Bronchial epithelial cell (primary cell): ENCODE data around the gene KIF22. TPM values are rescaled to one million over a fixed set of nuclear protein-coding genes. Genes with fewer than 3 reads are reported as not detected.
A peak's percentile ranks its signal among the peaks of the same experiment; 100 is the strongest.
"Not testable (repeated sequence)": the region's sequence is repeated elsewhere in the genome, so short reads cannot be mapped to it uniquely, and the experiment has no call there.

Experiments
- DNase-seq: peaks from one replicate; pipeline ENCODE4 v3.0.0-alpha.2; 2010; ENCODE audit warnings: low read depth
- FAIRE-seq: peaks from 2 replicates; lab custom pipeline; 2011; peaks lifted over from hg19 to GRCh38; lab: Jason Lieb, UNC
- H3K27me3 ChIP-seq: 2 replicates; pipeline ENCODE4 v1.5.1; 2011; ENCODE audit warnings: low read length; ENCODE audit not compliant: control insufficient read depth, insufficient read depth
- H3K36me3 ChIP-seq: 2 replicates; pipeline ENCODE4 v1.5.1; 2011; ENCODE audit warnings: low read length; ENCODE audit not compliant: control insufficient read depth, insufficient read depth
- H3K4me3 ChIP-seq: 2 replicates; pipeline ENCODE4 v1.5.1; 2011; ENCODE audit warnings: mild to moderate bottlenecking, low read depth, low read length, control low read depth
- CTCF ChIP-seq: IDR thresholded peaks from 2 replicates; pipeline ENCODE4 v1.5.1; 2011; ENCODE audit warnings: mild to moderate bottlenecking, moderate library complexity, low read length, control low read depth, inconsistent platforms; ENCODE audit not compliant: insufficient read depth, severe bottlenecking
- total RNA-seq: library from RNA; depleted of rRNA; stranded (reverse); fragments of >200 nt; gene quantifications from 2 replicates; pipeline ENCODE4 v1.2.1, GENCODE V29; 2014

The KIF22 gene
- total RNA-seq, 1 donor from 2014 or later, result 11.3 TPM

GRCh38 chr16:29774730-29775129, 15.8 kb upstream of the KIF22 start:
- H3K27me3 ChIP-seq, result no peaks in the 10 kb centered on the region
- H3K36me3 ChIP-seq, result no peaks in the 10 kb centered on the region
- no peak overlapping the region for H3K4me3 ChIP-seq
- no peak for DNase-seq
- TF ChIP-seq CTCF, result no peak
- FAIRE-seq, result no peak

- Histone ChIP-seq H3K27me3 (no peaks in the 10 kb centered on the region), H3K4me3 (no peak overlapping the region), H3K36me3 (no peaks in the 10 kb centered on the region)
- DNase-seq (peak; percentile 70), FAIRE-seq (no peak)
- TF ChIP-seq CTCF, result no peak
These were observed 14.7 kb upstream of the KIF22 start for GRCh38 chr16:29775742-29776408.

GRCh38 chr16:29777576-29778350, 12.8 kb upstream of the KIF22 start, which contains the start of gene ZG16:
Gene ZG16 (plus strand): TSS chr16:29778256. CDS start chr16:29779267, 1,011 bp downstream.
- no peak for TF ChIP-seq CTCF
- no peak within 1 kb of the TSS for H3K4me3 ChIP-seq
- DNase-seq, result no peak
- no peaks in the 10 kb centered on the region for H3K27me3 ChIP-seq
- FAIRE-seq, result no peak
- H3K36me3 ChIP-seq, result no peaks in the 10 kb centered on the region

- Histone ChIP-seq H3K4me3 (no peak overlapping the region), H3K27me3 (no peaks in the 10 kb centered on the region), H3K36me3 (no peaks in the 10 kb centered on the region)
- peak; percentile 52 for DNase-seq
- no peak for TF ChIP-seq CTCF
- FAIRE-seq, result no peak
These were observed 11.1 kb upstream of the KIF22 start for GRCh38 chr16:29779474-29779873.

- peak; percentile 71 for DNase-seq
- not testable (repeated sequence) for H3K4me3 ChIP-seq, H3K36me3 ChIP-seq, H3K27me3 ChIP-seq, FAIRE-seq
These were observed 7.2 kb upstream of the KIF22 start for GRCh38 chr16:29783094-29783953.

- no peak for TF ChIP-seq CTCF
- H3K27me3 ChIP-seq, result no peaks in the 10 kb centered on the region
- no peaks in the 10 kb centered on the region for H3K36me3 ChIP-seq
- FAIRE-seq (no peak), DNase-seq (peak; percentile 83)
- no peak overlapping the region for H3K4me3 ChIP-seq
These were observed 6.4 kb upstream of the KIF22 start for GRCh38 chr16:29784157-29784556.
